AG09309 (cell line): ENCODE measurements around the gene ESF1.

ENCODE experiments used
- DNase-seq: peaks from one replicate; pipeline ENCODE4 v3.0.0-alpha.2; 2010; ENCODE audit warnings: low read depth
- H3K4me3 ChIP-seq: 2 replicates; pipeline ENCODE4 v1.5.1; 2011; ENCODE audit warnings: mild to moderate bottlenecking, low read depth, low read length, moderate library complexity; ENCODE audit not compliant: control insufficient read depth
- TF ChIP-seq, protein P1 (sequence below): IDR thresholded peaks from 2 replicates; pipeline ENCODE4 v1.5.1; 2011; ENCODE audit warnings: mild to moderate bottlenecking, low read depth, low read length, inconsistent platforms; ENCODE audit not compliant: insufficient read depth, control insufficient read depth; ENCODE audit errors: missing control alignments

The ESF1 gene

DNA sequence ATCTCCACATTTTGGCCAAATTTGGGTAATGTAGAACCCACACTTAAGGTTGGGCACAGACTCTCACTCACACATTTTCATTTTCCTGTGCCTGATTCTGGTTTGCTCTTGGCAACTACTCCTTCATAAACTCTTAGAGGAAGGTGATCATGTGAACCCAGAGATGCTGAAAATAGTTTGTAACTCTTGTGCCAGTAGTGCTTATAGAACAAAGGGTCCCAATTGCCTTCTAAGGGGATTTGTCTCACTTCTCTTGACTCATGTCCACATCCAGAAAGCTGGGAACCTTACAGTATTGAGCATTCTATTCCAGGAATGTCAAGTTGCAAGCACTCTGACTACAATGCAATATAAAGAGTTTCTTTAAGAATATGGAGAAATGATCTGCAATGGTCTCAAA, 84.0 kb downstream of the ESF1 start:
- TF ChIP-seq, protein P1, sequence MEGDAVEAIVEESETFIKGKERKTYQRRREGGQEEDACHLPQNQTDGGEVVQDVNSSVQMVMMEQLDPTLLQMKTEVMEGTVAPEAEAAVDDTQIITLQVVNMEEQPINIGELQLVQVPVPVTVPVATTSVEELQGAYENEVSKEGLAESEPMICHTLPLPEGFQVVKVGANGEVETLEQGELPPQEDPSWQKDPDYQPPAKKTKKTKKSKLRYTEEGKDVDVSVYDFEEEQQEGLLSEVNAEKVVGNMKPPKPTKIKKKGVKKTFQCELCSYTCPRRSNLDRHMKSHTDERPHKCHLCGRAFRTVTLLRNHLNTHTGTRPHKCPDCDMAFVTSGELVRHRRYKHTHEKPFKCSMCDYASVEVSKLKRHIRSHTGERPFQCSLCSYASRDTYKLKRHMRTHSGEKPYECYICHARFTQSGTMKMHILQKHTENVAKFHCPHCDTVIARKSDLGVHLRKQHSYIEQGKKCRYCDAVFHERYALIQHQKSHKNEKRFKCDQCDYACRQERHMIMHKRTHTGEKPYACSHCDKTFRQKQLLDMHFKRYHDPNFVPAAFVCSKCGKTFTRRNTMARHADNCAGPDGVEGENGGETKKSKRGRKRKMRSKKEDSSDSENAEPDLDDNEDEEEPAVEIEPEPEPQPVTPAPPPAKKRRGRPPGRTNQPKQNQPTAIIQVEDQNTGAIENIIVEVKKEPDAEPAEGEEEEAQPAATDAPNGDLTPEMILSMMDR, result no peak
- no peak overlapping the region for H3K4me3 ChIP-seq
- no peak for DNase-seq

DNA sequence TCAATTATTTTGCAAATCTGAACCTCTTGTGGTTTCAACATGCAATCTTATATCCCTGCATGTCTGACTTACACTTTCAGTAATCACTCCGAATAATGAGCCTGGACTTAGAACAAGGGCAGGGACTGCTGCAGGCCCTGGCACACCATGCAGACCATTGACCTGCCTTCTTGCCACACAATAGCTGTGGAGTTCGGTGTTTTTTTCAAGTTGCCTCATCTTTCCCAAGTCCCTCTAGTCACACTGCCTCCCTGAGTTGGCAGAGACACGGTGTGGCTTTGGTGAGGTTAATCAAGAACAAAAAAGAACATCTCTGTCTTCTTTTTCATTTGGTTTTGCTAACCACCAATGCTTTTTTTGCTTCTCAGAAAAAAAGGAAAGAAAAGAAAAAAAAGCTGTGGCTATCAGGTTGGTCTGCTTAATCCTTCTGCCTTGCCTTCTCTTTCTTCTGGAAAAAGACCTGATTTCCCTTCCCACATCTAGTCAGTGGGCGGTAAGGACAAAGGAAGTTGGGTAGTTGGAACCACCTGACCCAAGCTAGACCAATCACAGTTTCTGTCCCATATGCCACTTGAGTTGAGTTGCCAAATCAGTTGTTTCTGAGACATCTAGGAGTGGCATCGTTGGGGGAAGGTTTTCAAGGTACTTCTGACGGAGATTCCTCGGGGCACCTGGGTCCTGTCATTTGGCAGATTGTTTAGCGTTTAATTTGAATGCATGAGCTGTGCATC, 90.1 kb downstream of the ESF1 start:
- peak; percentile 25 for DNase-seq
- no peak overlapping the region for H3K4me3 ChIP-seq
- TF ChIP-seq, protein P1, result no peak

DNA sequence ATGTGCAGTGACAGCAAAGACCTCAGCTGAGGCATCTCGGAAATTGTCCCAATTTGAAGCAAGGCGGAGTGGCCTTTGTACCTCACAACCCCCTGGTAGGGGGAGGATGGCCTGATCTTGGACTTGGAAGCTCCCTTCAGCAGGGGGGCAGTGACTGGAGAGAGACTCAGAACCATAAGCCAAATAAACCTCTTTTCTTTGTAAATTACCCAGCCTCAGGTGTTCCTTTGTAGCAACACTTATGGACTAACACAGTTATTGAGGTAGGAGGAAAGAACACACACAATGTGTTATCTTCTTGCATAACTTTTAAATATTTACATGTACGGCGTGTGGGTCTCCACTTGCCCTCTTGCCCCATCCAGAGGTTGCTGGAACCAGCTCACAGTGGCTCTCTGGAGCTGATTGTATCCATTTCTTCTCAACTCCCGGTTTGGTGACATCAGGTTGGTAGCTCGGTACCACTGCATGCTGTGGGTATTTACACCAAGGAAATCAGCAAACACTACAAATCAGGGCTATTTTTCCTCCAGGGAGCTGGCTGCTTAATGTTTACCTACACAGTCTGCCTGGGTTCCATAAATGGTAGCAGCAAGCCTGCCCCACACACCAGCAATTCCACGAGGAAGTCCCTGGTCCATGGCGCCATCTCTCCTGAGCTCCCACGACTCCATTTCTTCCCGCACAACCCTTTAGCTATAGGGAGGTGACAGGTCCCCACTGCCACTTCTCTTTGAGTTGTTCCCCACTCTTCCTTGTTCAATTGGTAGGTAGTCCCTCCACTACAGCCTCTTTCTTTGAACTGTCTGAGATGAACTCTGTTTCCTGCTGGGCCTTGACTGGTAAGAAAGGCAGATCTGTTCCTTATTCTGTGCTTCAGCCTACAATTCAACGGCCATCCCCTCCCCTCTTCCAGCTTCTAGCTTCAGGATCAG, 91.7 kb downstream of the ESF1 start:
- TF ChIP-seq, protein P1, result no peak
- DNase-seq, result no peak
- H3K4me3 ChIP-seq, result no peak overlapping the region

DNA sequence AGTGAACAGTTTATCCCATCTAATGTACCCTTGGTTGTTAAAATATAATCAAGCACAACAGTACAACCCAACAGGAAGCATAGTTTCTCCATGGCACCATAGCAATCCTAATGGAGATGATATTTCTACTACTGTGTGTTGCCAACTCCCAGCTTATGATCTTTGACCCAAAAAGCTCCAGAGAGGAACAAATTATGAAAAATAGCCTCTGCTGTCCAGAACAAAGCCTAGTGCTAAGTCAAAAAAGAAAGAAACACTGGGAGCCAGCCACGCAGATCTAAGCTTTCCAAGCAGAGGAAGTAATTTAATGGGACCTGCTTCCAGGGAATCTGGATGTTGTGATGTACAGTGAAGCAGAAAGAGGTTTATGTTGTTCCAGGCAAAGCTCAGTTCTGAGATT, 93.8 kb downstream of the ESF1 start:
- no peak for DNase-seq
- H3K4me3 ChIP-seq, result no peak overlapping the region
- TF ChIP-seq, protein P1, result no peak

DNA sequence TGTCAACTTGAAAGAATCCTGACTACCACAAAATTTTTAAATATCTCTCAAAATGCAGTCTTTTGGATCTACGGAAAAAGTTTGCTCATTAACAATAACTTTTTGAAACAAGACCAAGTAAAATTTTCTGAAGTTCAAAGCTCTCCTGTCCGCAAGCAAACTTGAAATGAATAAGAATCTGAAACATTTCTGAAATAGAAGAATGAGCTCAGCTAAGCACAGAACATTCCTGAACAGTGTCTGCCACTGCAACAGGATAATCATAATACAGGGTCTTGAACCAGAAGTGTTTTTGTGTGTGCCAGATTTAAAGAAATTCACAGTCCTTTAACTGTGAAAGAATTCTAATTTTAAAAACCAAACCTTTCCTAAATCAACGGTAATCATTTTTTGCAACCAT, 96.9 kb downstream of the ESF1 start:
- H3K4me3 ChIP-seq, result no peak overlapping the region
- TF ChIP-seq, protein P1, result no peak
- DNase-seq, result no peak

DNA sequence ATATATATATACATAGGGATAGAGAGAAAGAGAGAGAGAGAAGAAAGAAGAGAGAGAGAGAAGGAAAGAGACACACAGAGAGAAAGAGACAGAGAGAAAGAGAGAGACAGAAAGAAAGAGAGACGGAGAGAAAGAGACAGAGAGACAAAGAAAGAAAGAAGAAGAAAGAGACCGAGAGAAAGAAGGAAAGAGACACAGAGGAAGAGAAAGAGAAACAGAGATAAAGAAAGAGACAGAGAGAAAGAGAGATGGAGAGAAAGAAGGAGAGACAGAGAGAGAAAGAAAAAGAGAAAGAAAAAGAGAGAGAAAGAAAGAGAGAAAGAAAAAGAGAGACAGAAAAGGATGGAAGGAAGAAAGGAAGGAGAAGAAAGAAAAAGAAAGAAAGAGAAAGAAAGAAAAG, 99.1 kb downstream of the ESF1 start:
- no peak for DNase-seq
- H3K4me3 ChIP-seq, result no peak overlapping the region
- TF ChIP-seq, protein P1, result no peak
